ENCODE measurements around the gene TNS4. TPM values are rescaled to one million over a fixed set of nuclear protein-coding genes. Genes with fewer than 3 reads are reported as not detected.

The TNS4 gene
- polyA plus RNA-seq, 2 of the 4 experiments (the other 2 are of a cell fraction), result 24.2 to 73.5 TPM

- Histone ChIP-seq H3K9me3 (peaks cover 5% of the 10 kb centered on the region), H3K4me2 (peak overlapping the region; percentile 53), H3K4me1 (peaks cover 85% of the 10 kb centered on the region), H3K27ac (peak overlapping the region; percentile 97 to 99), H3K4me3 (no peak overlapping the region)
- ChIA-PET CTCF (interaction anchor here (0.8 to 36.6 kb wide), 10 partner anchors 11 to 120 kb away, joined by 3 to 1144 read pairs (median 16); partner anchors contain the start of genes CCR7 and IGFBP4), POLR2A (interaction anchor here (0.5 to 2.6 kb wide), 6 partner anchors 8 to 42 kb away, joined by 3 to 17 read pairs (median 4); no protein-coding TSS in a partner anchor)
- peak; percentile 71 to 73 for ATAC-seq
- WGBS (ENCODE audit: missing lambda C conversion rate), result 1% methylated on average over 5 of the region's 5 CpGs
- DNase-seq (ENCODE audit: low read depth in 1 of 2, low spot score in 1 of 2), result peak; percentile 88 to 96
- peak; percentile 72 for FAIRE-seq
- no peak; the same call in none of the 2 replicates for TF ChIP-seq HOXB5 (CRISPR knock-in tag; IDR thresholded peaks at IDR 0.05)
- TF ChIP-seq SMC3 (IDR thresholded peaks at IDR 0.05), result 0 out of 3 replicates have a peak, but pooled peaks have one; percentile 16
- TF ChIP-seq MAZ (IDR thresholded peaks at IDR 0.05; ENCODE audit: borderline replicate concordance, low read depth, low read length), result no peak
- no peak for TF ChIP-seq KDM1A (IDR thresholded peaks at IDR 0.05; ENCODE audit: low read depth)
- TF ChIP-seq KDM5A (IDR thresholded peaks at IDR 0.05), result no peak
- TF ChIP-seq MYC (IDR thresholded peaks at IDR 0.05; ENCODE audit: borderline replicate concordance, low read length), result peak; percentile 21; the same call in 1 of the 2 replicates
- TF ChIP-seq ESRRA (IDR thresholded peaks at IDR 0.05; ENCODE audit: borderline replicate concordance, low read length), result no peak
- TF ChIP-seq SREBF2 (IDR thresholded peaks at IDR 0.05), result no peak
- TF ChIP-seq NFE2L2 (conservative IDR thresholded peaks at IDR 0.05; ENCODE audit: low read length), result peak; percentile 36; the same call in 1 of the 2 replicates
- no peak for TF ChIP-seq NR3C1 (IDR thresholded peaks at IDR 0.05)
- TF ChIP-seq ATOH8 (CRISPR knock-in tag; IDR thresholded peaks at IDR 0.05; ENCODE audit: low read depth), result peak; percentile 44; the same call in 1 of the 2 replicates
- TF ChIP-seq RCOR1 (IDR thresholded peaks at IDR 0.05; ENCODE audit: low read depth, low read length), result no peak
- no peak for TF ChIP-seq ZC3H11A (IDR thresholded peaks at IDR 0.05)
- no peak for TF ChIP-seq CBX8 (IDR thresholded peaks at IDR 0.05)
- no peak for TF ChIP-seq FOSB (CRISPR knock-in tag; IDR thresholded peaks at IDR 0.05)
- no peak for TF ChIP-seq CBX2 (IDR thresholded peaks at IDR 0.05; ENCODE audit: borderline replicate concordance, low read depth)
- TF ChIP-seq JUN (IDR thresholded peaks at IDR 0.05), result peak in 1 of 2 experiments; percentile 78; a peak in 3 of 5 replicates
- TF ChIP-seq CEBPB (IDR thresholded peaks at IDR 0.05), result 0 out of 4 replicates have a peak, but pooled peaks of 1 of the 2 experiments have one; percentile 14
- TF ChIP-seq CTCF (IDR thresholded peaks at IDR 0.05), result no peak
- TF ChIP-seq HMGXB4 (CRISPR knock-in tag; IDR thresholded peaks at IDR 0.05; ENCODE audit: borderline replicate concordance), result no peak
- TF ChIP-seq HDAC2 (IDR thresholded peaks at IDR 0.05), result no peak
- no peak for TF ChIP-seq ELK1 (IDR thresholded peaks at IDR 0.05; ENCODE audit: low read depth, low read length)
- TF ChIP-seq FOSL2 (IDR thresholded peaks at IDR 0.05), result peak; percentile 93
- TF ChIP-seq FOSL2 (CRISPR knock-in tag; IDR thresholded peaks at IDR 0.05), result peak; percentile 94
- peak; percentile 6; the same call in 1 of the 2 replicates for TF ChIP-seq RARB (CRISPR knock-in tag; IDR thresholded peaks at IDR 0.05)
- TF ChIP-seq MAX (IDR thresholded peaks at IDR 0.05), result peak; percentile 59
- TF ChIP-seq BCL3 (IDR thresholded peaks at IDR 0.05), result 0 out of 3 replicates have a peak, but pooled peaks have one; percentile 69
- peak; percentile 42 to 78; a peak in 3 of 5 replicates for TF ChIP-seq EP300 (IDR thresholded peaks at IDR 0.05)
- no peak; a peak in 1 of 5 replicates for TF ChIP-seq RAD21 (conservative IDR thresholded peaks at IDR 0.05 in 1 of 2, IDR thresholded peaks at IDR 0.05 in 1 of 2)
- TF ChIP-seq TFCP2L1 (CRISPR knock-in tag; IDR thresholded peaks at IDR 0.05), result peak; percentile 68
- no peak for TF ChIP-seq TP53 (CRISPR knock-in tag; IDR thresholded peaks at IDR 0.05)
- no peak for TF ChIP-seq CHD2 (IDR thresholded peaks at IDR 0.05; ENCODE audit: low read length, partially characterized antibody)
- peak; percentile 46; the same call in 1 of the 2 replicates for TF ChIP-seq FOXS1 (CRISPR knock-in tag; IDR thresholded peaks at IDR 0.05)
- no peak for TF ChIP-seq HES2 (IDR thresholded peaks at IDR 0.05)
These were observed 17.1 kb upstream of the TNS4 start for GRCh38 chr17:40518401-40519088.
